ENCODE data around the gene NTN5. TPM values are rescaled to one million over a fixed set of nuclear protein-coding genes. Genes with fewer than 3 reads are reported as not detected.

NTN5 gene
- total RNA-seq, 6 donors from 2014 or later: 0.57 to 3.1 (median 1.0) TPM; not detected in 1

DNA sequence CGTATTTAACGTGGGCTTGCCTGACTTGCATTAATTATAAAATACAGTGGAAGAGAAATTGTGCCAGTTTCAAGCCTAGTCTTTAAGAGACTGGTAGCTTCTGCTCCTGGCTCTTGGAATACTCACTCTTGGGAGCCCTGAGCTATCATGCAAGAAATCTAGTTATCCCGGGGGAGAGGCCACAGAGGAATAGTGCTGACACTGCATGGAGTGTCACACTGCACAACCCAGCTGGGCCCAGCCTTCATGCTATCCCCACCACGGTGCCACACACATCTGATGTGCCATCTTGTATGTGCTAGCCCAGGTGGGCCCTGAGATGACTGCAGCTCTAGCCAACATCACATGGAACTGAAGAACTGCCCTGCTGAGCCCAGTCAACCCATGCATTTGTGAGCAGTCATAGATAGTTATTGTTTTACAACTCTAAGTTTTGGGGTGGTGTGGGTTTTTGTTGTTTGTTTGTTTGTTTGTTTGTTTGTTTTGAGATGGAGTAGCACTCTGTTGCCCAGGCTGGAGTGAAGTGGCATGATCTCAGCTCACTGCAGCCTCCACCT is 38.4 kb upstream of the NTN5 start:
- TF ChIP-seq, protein P1, sequence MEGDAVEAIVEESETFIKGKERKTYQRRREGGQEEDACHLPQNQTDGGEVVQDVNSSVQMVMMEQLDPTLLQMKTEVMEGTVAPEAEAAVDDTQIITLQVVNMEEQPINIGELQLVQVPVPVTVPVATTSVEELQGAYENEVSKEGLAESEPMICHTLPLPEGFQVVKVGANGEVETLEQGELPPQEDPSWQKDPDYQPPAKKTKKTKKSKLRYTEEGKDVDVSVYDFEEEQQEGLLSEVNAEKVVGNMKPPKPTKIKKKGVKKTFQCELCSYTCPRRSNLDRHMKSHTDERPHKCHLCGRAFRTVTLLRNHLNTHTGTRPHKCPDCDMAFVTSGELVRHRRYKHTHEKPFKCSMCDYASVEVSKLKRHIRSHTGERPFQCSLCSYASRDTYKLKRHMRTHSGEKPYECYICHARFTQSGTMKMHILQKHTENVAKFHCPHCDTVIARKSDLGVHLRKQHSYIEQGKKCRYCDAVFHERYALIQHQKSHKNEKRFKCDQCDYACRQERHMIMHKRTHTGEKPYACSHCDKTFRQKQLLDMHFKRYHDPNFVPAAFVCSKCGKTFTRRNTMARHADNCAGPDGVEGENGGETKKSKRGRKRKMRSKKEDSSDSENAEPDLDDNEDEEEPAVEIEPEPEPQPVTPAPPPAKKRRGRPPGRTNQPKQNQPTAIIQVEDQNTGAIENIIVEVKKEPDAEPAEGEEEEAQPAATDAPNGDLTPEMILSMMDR (IDR thresholded peaks at IDR 0.05): no peak
- TF ChIP-seq POLR2AphosphoS5 (IDR thresholded peaks at IDR 0.05): no peak
- no peak for TF ChIP-seq EP300 (IDR thresholded peaks at IDR 0.05)
- no peak for TF ChIP-seq POLR2A (IDR thresholded peaks at IDR 0.05)
- no peaks in the 10 kb centered on the region for H3K27me3 ChIP-seq
- no peak for DNase-seq
- H3K9me3 ChIP-seq: peaks cover 0 to 4% (median 0%) of the 10 kb centered on the region in 4 donors
- H3K4me3 ChIP-seq: no peak overlapping the region
- no peak overlapping the region for H3K27ac ChIP-seq
- H3K36me3 ChIP-seq: no peaks in the 10 kb centered on the region
- peaks cover 19 to 31% (median 23%) of the 10 kb centered on the region in 4 donors for H3K4me1 ChIP-seq
- ATAC-seq (ENCODE audit: low FRiP score in 2 of 2): no peak
- 90 to 94% methylated on average over 4 of the region's 4 CpGs for WGBS, 2 donors

DNA sequence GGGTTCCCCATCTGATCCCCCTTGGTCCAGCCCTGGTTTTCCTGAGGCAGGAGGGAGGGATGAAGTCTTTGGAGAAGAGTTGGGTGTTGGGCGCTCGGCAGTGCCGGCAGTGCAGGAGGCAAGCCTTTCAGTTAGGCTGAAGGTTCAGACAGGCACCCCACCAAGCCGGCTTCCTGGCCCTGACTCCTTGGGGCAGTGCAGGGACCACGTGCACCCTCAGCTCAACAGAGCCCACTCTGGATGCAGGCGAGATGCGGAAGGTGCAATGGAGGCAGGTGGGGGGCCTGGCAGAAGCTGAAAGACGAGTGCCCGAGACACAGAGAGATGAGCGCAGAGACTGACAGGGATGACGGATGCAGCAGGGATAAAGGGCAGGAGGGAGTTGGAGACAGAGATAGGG is 35.7 kb upstream of the NTN5 start:
- 72 to 76% methylated on average over 11 of the region's 11 CpGs for WGBS, 2 donors

DNA sequence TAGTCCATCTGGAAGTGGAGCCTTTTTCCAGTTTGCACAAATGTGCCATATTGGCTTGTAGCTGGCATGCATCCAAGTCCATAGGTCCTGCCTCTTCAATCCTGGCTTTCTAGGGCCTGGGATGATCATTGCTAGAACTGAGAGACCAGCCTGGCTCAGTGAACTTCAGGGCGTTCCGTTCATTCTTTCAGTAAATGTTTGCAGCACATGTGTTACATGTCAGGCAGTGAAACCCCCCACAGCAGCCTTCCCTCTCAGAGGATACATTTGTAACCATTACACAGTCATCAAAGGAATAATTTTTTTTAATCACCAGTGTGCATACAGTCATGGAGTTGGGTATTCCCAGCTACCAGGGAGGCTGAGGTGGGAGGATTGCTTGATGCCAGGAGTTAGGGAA is 32.6 kb upstream of the NTN5 start:
- ATAC-seq (ENCODE audit: low FRiP score in 2 of 2): no peak
- DNase-seq: no peak
- no peak for TF ChIP-seq EP300 (IDR thresholded peaks at IDR 0.05)
- no peak for TF ChIP-seq POLR2A (IDR thresholded peaks at IDR 0.05)
- TF ChIP-seq, protein P1 (IDR thresholded peaks at IDR 0.05): no peak
- TF ChIP-seq POLR2AphosphoS5 (IDR thresholded peaks at IDR 0.05): no peak
- Histone ChIP-seq H3K27me3 (no peaks in the 10 kb centered on the region), H3K9me3 (no peaks in the 10 kb centered on the region), H3K4me1 (no peaks in the 10 kb centered on the region), H3K36me3 (peaks cover 0 to 4% (median 0%) of the 10 kb centered on the region in 4 donors), H3K4me3 (no peak overlapping the region), H3K27ac (no peak overlapping the region)
- 76 to 91% methylated on average over 2 of the region's 2 CpGs for WGBS, 2 donors

More for the DNA sequence above, 35.7 kb upstream of the NTN5 start:
- no peaks in the 10 kb centered on the region for H3K27me3 ChIP-seq
- no peak overlapping the region for H3K4me3 ChIP-seq
- no peak overlapping the region for H3K27ac ChIP-seq
- H3K4me1 ChIP-seq: peaks cover 4 to 9% (median 6%) of the 10 kb centered on the region in 4 donors
- H3K9me3 ChIP-seq: peaks cover 0 to 4% (median 0%) of the 10 kb centered on the region in 4 donors
- ATAC-seq (ENCODE audit: low FRiP score in 2 of 2): no peak
- peaks cover 0 to 3% (median 0%) of the 10 kb centered on the region in 4 donors for H3K36me3 ChIP-seq
- peak in 1 of 2 donors; percentile 42 for DNase-seq
- TF ChIP-seq EP300 (IDR thresholded peaks at IDR 0.05) (no peak), POLR2AphosphoS5 (IDR thresholded peaks at IDR 0.05) (no peak)
- TF ChIP-seq, protein P1 (IDR thresholded peaks at IDR 0.05): no peak

DNA sequence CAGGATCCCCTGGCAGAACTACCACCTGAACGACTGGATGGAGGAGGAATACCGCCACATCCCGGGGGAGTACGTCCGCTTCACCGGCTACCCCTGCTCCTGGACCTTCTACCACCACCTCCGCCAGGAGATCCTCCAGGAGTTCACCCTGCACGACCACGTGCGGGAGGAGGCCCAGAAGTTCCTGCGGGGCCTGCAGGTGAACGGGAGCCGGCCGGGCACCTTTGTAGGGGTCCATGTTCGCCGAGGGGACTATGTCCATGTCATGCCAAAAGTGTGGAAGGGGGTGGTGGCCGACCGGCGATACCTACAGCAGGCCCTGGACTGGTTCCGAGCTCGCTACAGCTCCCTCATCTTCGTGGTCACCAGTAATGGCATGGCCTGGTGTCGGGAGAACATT is 30.5 kb upstream of the NTN5 start:
- H3K36me3 ChIP-seq: peaks cover 0 to 4% (median 0%) of the 10 kb centered on the region in 4 donors
- no peak for ATAC-seq (ENCODE audit: low FRiP score in 2 of 2)

More for the DNA sequence above, 30.5 kb upstream of the NTN5 start:
- peaks cover 0 to 2% (median under 1%) of the 10 kb centered on the region in 4 donors for H3K4me1 ChIP-seq
- no peak overlapping the region for H3K27ac ChIP-seq
- peak in 1 of 2 donors; percentile 63 for DNase-seq
- TF ChIP-seq EP300 (IDR thresholded peaks at IDR 0.05): no peak
- TF ChIP-seq POLR2A (IDR thresholded peaks at IDR 0.05): no peak
- TF ChIP-seq, protein P1 (IDR thresholded peaks at IDR 0.05): no peak
- TF ChIP-seq POLR2AphosphoS5 (IDR thresholded peaks at IDR 0.05): no peak
- whole genome bisulfite sequencing, 2 donors: 95 to 97% methylated on average over 12 to 20 of the region's 23 CpGs
- no peak overlapping the region for H3K4me3 ChIP-seq
- no peaks in the 10 kb centered on the region for H3K9me3 ChIP-seq
- H3K27me3 ChIP-seq: no peaks in the 10 kb centered on the region

Measured in upper lobe of left lung (tissue), 6 donors.